ENCODE data around the gene FURIN. TPM values are rescaled to one million over a fixed set of nuclear protein-coding genes. Genes with fewer than 3 reads are reported as not detected.

Gene FURIN
- total and polyA plus RNA-seq, 9 of the 15 experiments (the other 6 are each of a cell fraction or from before 2014, with no cell fraction given), result 0.92 to 99.9 (median 34.8) TPM

GRCh38 chr15:90902840-90903732 is 34.7 kb downstream of the FURIN start, which contains the start of gene MAN2A2 (continued):
- TF ChIP-seq GTF2E2 (tag; IDR thresholded peaks at IDR 0.05), result no peak
- TF ChIP-seq ZNF699 (CRISPR knock-in tag; IDR thresholded peaks at IDR 0.05; ENCODE audit: insufficient replicate concordance), result no peak
- TF ChIP-seq GTF2F1 (IDR thresholded peaks at IDR 0.05; ENCODE audit: low read depth, low read length), result peak; percentile 66; the same call in 1 of the 2 replicates
- peak; percentile 23 for TF ChIP-seq SMAD1 (IDR thresholded peaks at IDR 0.05; ENCODE audit: low read depth, low read length, partially characterized antibody)
- peak; percentile 83 for TF ChIP-seq ETV1 (tag; conservative IDR thresholded peaks at IDR 0.05; ENCODE audit: low read depth)
- TF ChIP-seq FOXP1 (CRISPR knock-in tag; IDR thresholded peaks at IDR 0.05), result peak; percentile 58; the same call in 1 of the 2 replicates
- TF ChIP-seq MGA (IDR thresholded peaks at IDR 0.05), result 0 out of 2 replicates have a peak, but pooled peaks have one; percentile 29
- TF ChIP-seq ZNF316 (IDR thresholded peaks at IDR 0.05), result peak; percentile 33; the same call in 1 of the 2 replicates
- TF ChIP-seq MYC (IDR thresholded peaks at IDR 0.05; ENCODE audit: low read depth, low read length), result no peak
- TF ChIP-seq MYC (CRISPR knock-in tag; IDR thresholded peaks at IDR 0.05; ENCODE audit: borderline replicate concordance, low read depth), result 0 out of 2 replicates have a peak, but pooled peaks have one; percentile 49
- no peak for TF ChIP-seq HMBOX1 (IDR thresholded peaks at IDR 0.05)
- TF ChIP-seq EP300 (IDR thresholded peaks at IDR 0.05; ENCODE audit: low read length), result no peak
- TF ChIP-seq ZBTB17 (CRISPR knock-in tag; IDR thresholded peaks at IDR 0.05), result no peak
- peak in 1 of 2 experiments; percentile 6; a peak in 1 of 3 replicates for TF ChIP-seq CBX3 (IDR thresholded peaks at IDR 0.05; ENCODE audit: borderline replicate concordance in 1 of 2, low read length in 2 of 2)
- peak in 1 of 2 experiments; percentile 72; a peak in 1 of 4 replicates for TF ChIP-seq KDM4B (IDR thresholded peaks at IDR 0.05; ENCODE audit: borderline replicate concordance in 2 of 2, low read depth in 1 of 2)

Measured in K562 (cell line).